MM.1S (cell line): ENCODE results near the gene ZRSR2.

Experiments
- EZH2phosphoT487 ChIP-seq: fragments of 300-600 bp; sonication (generic); IDR thresholded peaks from 2 replicates; pipeline ENCODE4 v1.6.1; 2018; ENCODE audit warnings: antibody characterized with exemption, low read length
- TF ChIP-seq, protein P1 (sequence below): fragments of 300-600 bp; sonication (generic); IDR thresholded peaks from 2 replicates; pipeline ENCODE4 v1.5.1; 2016; ENCODE audit warnings: antibody characterized with exemption, low read length, mixed read lengths

DNA sequence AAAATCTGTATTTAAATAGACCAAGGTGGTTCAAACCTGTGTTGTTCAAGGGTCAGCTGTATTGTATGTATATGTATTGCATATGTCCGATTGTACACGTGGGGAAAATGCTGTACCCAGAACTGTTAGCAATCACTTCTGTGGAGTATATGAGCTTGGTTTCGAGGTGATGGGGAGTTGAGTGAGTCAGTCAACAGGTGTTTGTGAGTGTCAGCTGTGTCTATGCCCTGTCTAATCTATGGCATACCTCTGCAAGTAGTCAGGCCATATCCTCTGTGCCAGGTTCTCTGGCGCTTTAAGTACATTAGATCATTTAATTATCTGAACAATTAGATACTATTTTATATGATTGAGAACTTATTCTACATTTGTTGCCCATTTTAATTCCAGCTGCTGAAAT lies 7.4 kb downstream of the ZRSR2 start:
- TF ChIP-seq, protein P1, sequence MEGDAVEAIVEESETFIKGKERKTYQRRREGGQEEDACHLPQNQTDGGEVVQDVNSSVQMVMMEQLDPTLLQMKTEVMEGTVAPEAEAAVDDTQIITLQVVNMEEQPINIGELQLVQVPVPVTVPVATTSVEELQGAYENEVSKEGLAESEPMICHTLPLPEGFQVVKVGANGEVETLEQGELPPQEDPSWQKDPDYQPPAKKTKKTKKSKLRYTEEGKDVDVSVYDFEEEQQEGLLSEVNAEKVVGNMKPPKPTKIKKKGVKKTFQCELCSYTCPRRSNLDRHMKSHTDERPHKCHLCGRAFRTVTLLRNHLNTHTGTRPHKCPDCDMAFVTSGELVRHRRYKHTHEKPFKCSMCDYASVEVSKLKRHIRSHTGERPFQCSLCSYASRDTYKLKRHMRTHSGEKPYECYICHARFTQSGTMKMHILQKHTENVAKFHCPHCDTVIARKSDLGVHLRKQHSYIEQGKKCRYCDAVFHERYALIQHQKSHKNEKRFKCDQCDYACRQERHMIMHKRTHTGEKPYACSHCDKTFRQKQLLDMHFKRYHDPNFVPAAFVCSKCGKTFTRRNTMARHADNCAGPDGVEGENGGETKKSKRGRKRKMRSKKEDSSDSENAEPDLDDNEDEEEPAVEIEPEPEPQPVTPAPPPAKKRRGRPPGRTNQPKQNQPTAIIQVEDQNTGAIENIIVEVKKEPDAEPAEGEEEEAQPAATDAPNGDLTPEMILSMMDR: no peak
- TF ChIP-seq EZH2phosphoT487: no peak
